GM12878 (cell line): ENCODE measurements around the gene ZDHHC1. TPM values are rescaled to one million over a fixed set of nuclear protein-coding genes. Genes with fewer than 3 reads are reported as not detected.

Source experiments
- ATAC-seq: fragments of 200-7000 bp; cut with Tn5 transposase; 3 replicates; pipeline ENCODE4 v1.9.1; 2020; ENCODE audit warnings: mild to moderate bottlenecking, moderate library complexity
- BruUV-seq: library from RNA; stranded (reverse); fragments of 400-500 nt; replicated peaks from 2 replicates; lab custom pipeline; 2021; lab: Mats Ljungman, UMichigan
- CTCF ChIA-PET: fragments of 300-600 bp; sonication (Branson Sonifier 250); formaldehyde crosslinking; extraction: SDS; loops from one replicate; lab custom pipeline; 2021; ENCODE audit warnings: inconsistent platforms; lab: Yijun Ruan, JAX
- POLR2A ChIA-PET: fragments of 350-600 bp; formaldehyde crosslinking; extraction: SDS; loops from one replicate; lab custom pipeline; 2021; ENCODE audit warnings: inconsistent platforms; lab: Charles Lee
- RAD21 ChIA-PET: fragments of 300-600 bp; sonication (Branson Sonifier 250); formaldehyde crosslinking; loops from one replicate; lab custom pipeline; 2023; ENCODE audit warnings: antibody characterized with exemption; ENCODE audit not compliant: unreplicated experiment; lab: Charles Lee
- SMC1A ChIA-PET: fragments of 300-600 bp; sonication (Branson Sonifier 250); formaldehyde crosslinking; loops from one replicate; lab custom pipeline; 2023; ENCODE audit not compliant: unreplicated experiment, uncharacterized antibody; lab: Charles Lee
- DNase-seq: peaks from one replicate; pipeline ENCODE4 v3.0.0-alpha.2; 2011; ENCODE audit warnings: low read depth, low spot score
- FAIRE-seq: peaks from 3 replicates; lab custom pipeline; 2011; peaks lifted over from hg19 to GRCh38; lab: Jason Lieb, UNC
- H2AFZ ChIP-seq: 2 replicates; pipeline ENCODE4 v1.6.0; 2011; ENCODE audit warnings: low read depth, low read length, control low read depth; ENCODE audit not compliant: control insufficient read depth
- H3K27ac ChIP-seq: 2 replicates; pipeline ENCODE4 v1.5.1; 2011; ENCODE audit warnings: control low read depth; ENCODE audit not compliant: control insufficient read depth, insufficient read depth
- H3K27me3 ChIP-seq, 2 experiments: replicated peaks in 1 of 2; 2 replicates each; pipeline versions ENCODE4 v1.6.0 to v1.6.1; 2011; ENCODE audit warnings: low read length in 1 of 2; ENCODE audit not compliant: control insufficient read depth in 2 of 2, insufficient read depth in 2 of 2
- H3K36me3 ChIP-seq, 2 experiments: 2 replicates each; pipeline ENCODE4 v1.5.1; 2011; ENCODE audit warnings: low read length in 1 of 2; ENCODE audit not compliant: control insufficient read depth in 2 of 2, insufficient read depth in 2 of 2
- H3K4me1 ChIP-seq: 2 replicates; pipeline ENCODE4 v1.6.1; 2011; ENCODE audit warnings: mild to moderate bottlenecking, low read length, moderate library complexity, mixed read lengths; ENCODE audit not compliant: control insufficient read depth, insufficient read depth
- H3K4me2 ChIP-seq: 2 replicates; pipeline ENCODE4 v1.6.0; 2011; ENCODE audit warnings: control low read depth; ENCODE audit not compliant: control insufficient read depth, insufficient read depth
- H3K4me3 ChIP-seq: fragments of 200-600 bp; sonication (generic); 2 replicates; pipeline ENCODE4 v1.5.1; 2016
- H3K79me2 ChIP-seq: 2 replicates; pipeline ENCODE4 v1.6.0; 2011; ENCODE audit warnings: low read length; ENCODE audit not compliant: control insufficient read depth, insufficient read depth
- H3K9ac ChIP-seq: 2 replicates; pipeline ENCODE4 v1.8.0; 2011; ENCODE audit warnings: low read length, control low read depth, mixed read lengths; ENCODE audit not compliant: control insufficient read depth, insufficient read depth
- H3K9me3 ChIP-seq: replicated peaks from 3 replicates; pipeline ENCODE4 v1.5.1; 2011; ENCODE audit warnings: mild to moderate bottlenecking, low read length; ENCODE audit not compliant: control insufficient read depth, insufficient read depth
- H4K20me1 ChIP-seq: 2 replicates; pipeline ENCODE4 v1.6.0; 2011; ENCODE audit not compliant: control insufficient read depth, insufficient read depth
- SPI1 ChIP-seq: IDR thresholded peaks from 2 replicates; pipeline ENCODE4 v1.6.1; 2011; ENCODE audit warnings: low read depth, mild to moderate bottlenecking, low read length, moderate library complexity, borderline replicate concordance; ENCODE audit not compliant: insufficient read depth
- WGBS: methylation state at CpG from one replicate; pipeline ENCODE4 v1.1.6; 2016; ENCODE audit warnings: low lambda C conversion rate; ENCODE audit not compliant: insufficient replicate concordance, insufficient coverage; ENCODE audit errors: missing lambda C conversion rate; 5-methylcytosine and 5-hydroxymethylcytosine counted together
- in situ Hi-C: fragments of 300-500 bp; cut with MboI; formaldehyde crosslinking; loops from 9 replicates; pipeline ENCODE4 v1.14.3; 2018; ENCODE audit warnings: mixed read lengths
- intact Hi-C: fragments of 100-400 bp; cut with micrococcal nuclease; formaldehyde crosslinking; loops from one replicate; pipeline ENCODE4 v1.14.2; 2022; ENCODE audit not compliant: unreplicated experiment
- polyA plus RNA-seq, 11 experiments: library from polyadenylated mRNA; depleted of rRNA in 4 of 11; unstranded in 6 of 11; stranded (reverse) in 5 of 11; fragments of >200 nt; fragmentation: Nextera tagmentation in 4 of 11; fragmentation: Illumina TruSeq in 1 of 11; extraction: Ambion mirVana in 4 of 11; extraction: Trizol in 1 of 11; gene quantifications; 1 replicate in 1 of 11; 2 replicates in 10 of 11; pipeline versions ENCODE4 v1.2.1 to v1.2.3, GENCODE V29; 2011 to 2016; ENCODE audit warnings: inconsistent platforms in 2 of 11, missing spikeins in 2 of 11, low read depth in 1 of 11
- total RNA-seq, 4 experiments: library from RNA; depleted of rRNA in 3 of 4; stranded (reverse); fragments of >200 nt in 3 of 4; fragmentation: Illumina TruSeq in 1 of 4; extraction: Trizol in 1 of 4; gene quantifications; 2 replicates each; pipeline versions ENCODE4 v1.2.1 to v1.2.3, GENCODE V29; 2013 to 2021
- TF ChIP-seq, protein P1 (sequence below): IDR thresholded peaks from 2 replicates; pipeline ENCODE4 v1.6.1; 2011; ENCODE audit warnings: mild to moderate bottlenecking, low read depth, low read length, moderate library complexity; ENCODE audit not compliant: insufficient replicate concordance

ZDHHC1 gene
- total and polyA plus RNA-seq, 10 of the 15 experiments (the other 5 are each of a cell fraction or from before 2014, with no cell fraction given), result 0.07 to 1.2 (median 0.66) TPM; not detected in 2

DNA sequence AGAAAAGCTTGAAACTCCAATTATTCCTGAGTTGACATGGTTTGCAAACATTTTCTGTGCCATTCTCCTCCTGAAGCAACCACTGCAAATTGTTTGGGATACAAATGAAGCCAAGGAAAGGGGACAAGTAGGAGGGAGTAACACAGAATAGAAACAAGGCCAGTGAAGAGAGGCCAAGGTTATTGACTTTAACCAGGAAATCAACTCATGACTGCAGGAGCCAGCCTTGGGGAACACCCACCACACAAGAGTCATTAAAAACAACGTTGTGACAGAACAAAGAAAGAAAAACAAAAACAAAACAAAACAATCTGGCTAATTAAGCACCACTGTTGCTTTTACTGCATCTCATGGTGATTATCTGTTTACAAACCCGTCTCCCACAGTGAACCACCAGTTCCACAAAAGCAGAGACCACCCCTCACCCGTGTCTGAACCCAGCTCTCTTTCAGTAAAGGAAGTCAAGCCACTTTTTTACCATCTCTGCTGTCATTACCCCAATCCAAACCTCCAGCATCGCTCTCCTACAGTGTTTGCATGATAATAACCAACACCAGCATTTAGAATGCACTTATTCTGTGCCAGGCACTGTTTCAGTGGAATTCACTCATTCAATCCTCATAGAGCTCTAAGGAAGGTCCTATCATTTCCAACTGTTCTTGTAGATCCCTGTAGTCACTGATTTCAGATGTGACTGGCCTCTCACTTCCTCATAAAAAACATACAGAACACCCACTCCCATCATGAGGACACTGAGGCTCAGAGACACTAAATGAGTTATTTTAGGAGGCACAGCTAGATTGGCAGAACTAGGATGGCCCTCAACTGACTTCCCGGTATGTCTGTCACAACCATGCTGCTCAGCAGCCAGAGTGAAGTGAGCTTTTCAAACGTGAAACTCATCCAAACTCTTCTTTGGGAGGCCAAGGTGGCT, 2.0 kb downstream of the ZDHHC1 start:
- intact Hi-C loops, result no loop called here
- RAD21 ChIA-PET, result no interaction called here
- POLR2A ChIA-PET, result no interaction called here
- Histone ChIP-seq H2AFZ (no peak overlapping the region), H3K27me3 (peaks cover 1 to 4% of the 10 kb centered on the region in 2 experiments; a peak in 3 of 4 replicates), H3K4me2 (no peak overlapping the region), H3K4me3 (no peak overlapping the region), H3K4me1 (peaks cover 7% of the 10 kb centered on the region; the same call in 1 of the 2 replicates)
- CTCF ChIA-PET, result interaction anchor here (0.5 to 3.7 kb wide), 4 partner anchors 14 to 651 kb away, joined by 3 to 13 read pairs (median 5); no protein-coding TSS in a partner anchor
- 23% methylated on average over 6 of the region's 6 CpGs for WGBS
- BruUV-seq, result no TSS peak
- ATAC-seq, result no peak
- in situ Hi-C loops, result loop anchor here (25.0 kb wide), 1 partner anchor 427 kb away; the partner anchor contains the start of gene CES4A
- TF ChIP-seq SPI1, result peak; percentile 53; the same call in 1 of the 2 replicates
- TF ChIP-seq, protein P1, sequence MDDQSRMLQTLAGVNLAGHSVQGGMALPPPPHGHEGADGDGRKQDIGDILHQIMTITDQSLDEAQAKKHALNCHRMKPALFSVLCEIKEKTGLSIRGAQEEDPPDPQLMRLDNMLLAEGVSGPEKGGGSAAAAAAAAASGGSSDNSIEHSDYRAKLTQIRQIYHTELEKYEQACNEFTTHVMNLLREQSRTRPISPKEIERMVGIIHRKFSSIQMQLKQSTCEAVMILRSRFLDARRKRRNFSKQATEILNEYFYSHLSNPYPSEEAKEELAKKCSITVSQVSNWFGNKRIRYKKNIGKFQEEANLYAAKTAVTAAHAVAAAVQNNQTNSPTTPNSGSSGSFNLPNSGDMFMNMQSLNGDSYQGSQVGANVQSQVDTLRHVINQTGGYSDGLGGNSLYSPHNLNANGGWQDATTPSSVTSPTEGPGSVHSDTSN, result no peak
- TF ChIP-seq, all 136 proteins: peak for 1
- Histone ChIP-seq H3K9ac (no peak overlapping the region), H3K36me3 (no peaks in the 10 kb centered on the region), H4K20me1 (no peaks in the 10 kb centered on the region), H3K9me3 (no peaks in the 10 kb centered on the region), H3K79me2 (no peaks in the 10 kb centered on the region), H3K27ac (no peak overlapping the region)
- FAIRE-seq, result no peak
- DNase-seq, result no peak
- SMC1A ChIA-PET, result interaction anchor here (1.6 kb wide), 1 partner anchor 153 kb away, joined by 6 read pairs; no protein-coding TSS in a partner anchor
